Measurements from ENCODE around the gene COL23A1. TPM values are rescaled to one million over a fixed set of nuclear protein-coding genes. Genes with fewer than 3 reads are reported as not detected.
"Not testable (repeated sequence)": the region's sequence is repeated elsewhere in the genome, so short reads cannot be mapped to it uniquely, and the experiment has no call there.

Gene COL23A1
- total RNA-seq, 1 donor from 2014 or later, result 2.9 TPM

DNA sequence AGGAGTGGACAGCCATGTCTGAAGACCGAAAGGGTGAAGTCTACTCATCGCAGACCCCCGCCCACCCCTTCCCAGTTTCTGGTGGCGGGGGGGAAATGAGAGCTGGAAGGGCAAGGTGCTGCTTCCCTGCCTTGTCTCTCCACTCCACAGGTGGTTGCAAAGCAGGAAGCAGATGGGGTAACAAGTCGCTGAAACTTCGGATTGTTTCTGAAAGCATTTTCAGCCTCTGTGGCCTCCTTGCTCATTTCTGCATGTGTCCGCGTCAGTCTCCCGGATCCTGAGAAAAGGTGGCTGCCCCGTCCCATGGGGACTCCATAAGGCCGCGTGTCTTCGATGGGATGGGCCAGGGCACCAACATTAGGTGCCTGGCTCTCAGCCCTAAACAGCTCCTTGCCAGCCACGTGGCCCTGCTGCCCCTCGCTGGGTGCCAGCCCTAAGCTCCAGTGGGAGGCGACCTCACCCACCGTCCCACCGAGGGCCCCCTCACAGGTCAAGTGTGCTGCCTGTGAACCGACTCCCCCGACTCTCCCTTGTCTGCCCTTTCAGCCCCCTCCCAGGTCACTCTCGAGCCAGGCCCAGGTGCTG lies 358.6 kb downstream of the COL23A1 start:
- Mint-ChIP-seq H3K9me3 (ENCODE audit: unreplicated experiment) (peaks cover 14% of the 10 kb centered on the region), H3K36me3 (ENCODE audit: unreplicated experiment) (peaks cover 22% of the 10 kb centered on the region), H3K27ac (ENCODE audit: unreplicated experiment) (peak overlapping the region; percentile 93), H3K4me3 (ENCODE audit: unreplicated experiment) (peak overlapping the region; percentile 91), H3K27me3 (ENCODE audit: unreplicated experiment) (peaks cover 7% of the 10 kb centered on the region), H3K4me1 (ENCODE audit: low read depth, unreplicated experiment) (peaks cover 18% of the 10 kb centered on the region)
- no peak for DNase-seq
- TF ChIP-seq, protein P1, sequence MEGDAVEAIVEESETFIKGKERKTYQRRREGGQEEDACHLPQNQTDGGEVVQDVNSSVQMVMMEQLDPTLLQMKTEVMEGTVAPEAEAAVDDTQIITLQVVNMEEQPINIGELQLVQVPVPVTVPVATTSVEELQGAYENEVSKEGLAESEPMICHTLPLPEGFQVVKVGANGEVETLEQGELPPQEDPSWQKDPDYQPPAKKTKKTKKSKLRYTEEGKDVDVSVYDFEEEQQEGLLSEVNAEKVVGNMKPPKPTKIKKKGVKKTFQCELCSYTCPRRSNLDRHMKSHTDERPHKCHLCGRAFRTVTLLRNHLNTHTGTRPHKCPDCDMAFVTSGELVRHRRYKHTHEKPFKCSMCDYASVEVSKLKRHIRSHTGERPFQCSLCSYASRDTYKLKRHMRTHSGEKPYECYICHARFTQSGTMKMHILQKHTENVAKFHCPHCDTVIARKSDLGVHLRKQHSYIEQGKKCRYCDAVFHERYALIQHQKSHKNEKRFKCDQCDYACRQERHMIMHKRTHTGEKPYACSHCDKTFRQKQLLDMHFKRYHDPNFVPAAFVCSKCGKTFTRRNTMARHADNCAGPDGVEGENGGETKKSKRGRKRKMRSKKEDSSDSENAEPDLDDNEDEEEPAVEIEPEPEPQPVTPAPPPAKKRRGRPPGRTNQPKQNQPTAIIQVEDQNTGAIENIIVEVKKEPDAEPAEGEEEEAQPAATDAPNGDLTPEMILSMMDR (IDR thresholded peaks at IDR 0.05; ENCODE audit: partially characterized antibody, unreplicated experiment), result no peak

DNA sequence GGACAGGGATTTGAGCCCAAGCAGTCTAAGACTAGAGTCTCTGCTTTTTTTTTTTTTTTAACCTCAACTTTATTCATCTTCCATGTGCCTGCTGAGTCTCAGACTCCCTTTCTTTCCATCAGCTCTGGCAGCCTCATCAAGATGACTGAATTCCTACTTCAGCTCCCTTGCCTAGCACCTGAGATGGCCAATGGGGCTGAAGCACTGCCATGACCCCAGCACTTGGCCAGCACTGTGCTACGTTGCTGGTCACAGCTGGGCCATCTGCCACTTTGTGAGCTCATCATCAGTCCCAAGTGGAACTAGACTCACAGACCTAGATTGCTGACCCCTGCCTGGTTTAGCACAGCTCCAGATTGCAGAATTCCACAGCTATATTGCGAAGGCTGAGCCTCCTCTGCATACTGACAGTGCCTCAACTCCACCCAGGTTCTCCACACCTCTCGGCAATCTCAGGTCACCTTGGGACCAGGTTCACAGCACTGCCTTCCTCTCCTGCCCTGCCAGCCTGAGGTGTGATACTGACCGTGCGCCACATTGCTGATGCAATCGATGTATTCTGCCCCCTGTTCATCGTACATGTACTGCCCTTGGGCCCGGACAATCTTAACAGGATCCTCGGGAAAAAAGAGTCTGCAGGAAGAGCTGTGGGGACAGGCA lies 359.2 kb downstream of the COL23A1 start:
- Mint-ChIP-seq H3K27me3 (ENCODE audit: unreplicated experiment) (peaks cover 7% of the 10 kb centered on the region), H3K4me3 (ENCODE audit: unreplicated experiment) (peak overlapping the region; percentile 91), H3K27ac (ENCODE audit: unreplicated experiment) (peak overlapping the region; percentile 93), H3K4me1 (ENCODE audit: low read depth, unreplicated experiment) (peaks cover 18% of the 10 kb centered on the region), H3K9me3 (ENCODE audit: unreplicated experiment) (peaks cover 14% of the 10 kb centered on the region), H3K36me3 (ENCODE audit: unreplicated experiment) (peaks cover 26% of the 10 kb centered on the region)
- TF ChIP-seq, protein P1 (IDR thresholded peaks at IDR 0.05; ENCODE audit: partially characterized antibody, unreplicated experiment), result no peak
- DNase-seq, result peak; percentile 63

- no peak for DNase-seq
- H3K27ac Mint-ChIP-seq (ENCODE audit: unreplicated experiment), result peak overlapping the region; percentile 43
- TF ChIP-seq, protein P1 (IDR thresholded peaks at IDR 0.05; ENCODE audit: partially characterized antibody, unreplicated experiment), result no peak
- peaks cover 11% of the 10 kb centered on the region for H3K27me3 Mint-ChIP-seq (ENCODE audit: unreplicated experiment)
- peaks cover 26% of the 10 kb centered on the region for H3K36me3 Mint-ChIP-seq (ENCODE audit: unreplicated experiment)
- H3K9me3 Mint-ChIP-seq (ENCODE audit: unreplicated experiment), result peaks cover 16% of the 10 kb centered on the region
- H3K4me1 Mint-ChIP-seq (ENCODE audit: low read depth, unreplicated experiment), result peaks cover 18% of the 10 kb centered on the region
- H3K4me3 Mint-ChIP-seq (ENCODE audit: unreplicated experiment), result peak overlapping the region; percentile 57
Observed at GRCh38 chr5:178229861-178230260, 360.3 kb downstream of the COL23A1 start.

DNA sequence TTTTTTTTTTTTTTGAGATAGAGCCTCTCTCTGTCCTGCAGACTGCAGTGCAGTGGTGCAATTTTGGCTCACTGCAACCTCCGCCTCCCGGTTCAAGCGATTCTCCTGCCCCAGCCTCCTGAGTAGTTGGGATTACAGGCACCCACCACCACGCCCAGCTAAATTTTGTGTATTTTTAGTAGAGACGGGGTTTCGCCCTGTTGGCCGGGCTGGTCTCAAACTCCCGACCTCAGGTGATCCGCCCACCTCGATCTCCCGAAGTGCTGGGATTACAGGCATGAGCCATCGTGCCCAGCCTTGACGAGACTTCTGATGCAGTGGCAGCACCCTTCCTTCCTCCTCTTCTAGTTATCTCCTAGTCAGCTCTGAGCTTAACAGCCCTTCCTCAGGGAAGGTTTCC lies 361.1 kb downstream of the COL23A1 start:
- not testable (repeated sequence) for H3K27ac Mint-ChIP-seq (ENCODE audit: unreplicated experiment); DNase-seq
- Mint-ChIP-seq H3K27me3 (ENCODE audit: unreplicated experiment) (peaks cover 11% of the 10 kb centered on the region), H3K36me3 (ENCODE audit: unreplicated experiment) (peaks cover 26% of the 10 kb centered on the region), H3K9me3 (ENCODE audit: unreplicated experiment) (peaks cover 16% of the 10 kb centered on the region), H3K4me1 (ENCODE audit: low read depth, unreplicated experiment) (peaks cover 18% of the 10 kb centered on the region), H3K4me3 (ENCODE audit: unreplicated experiment) (peak overlapping the region; percentile 18)

GRCh38 chr5:178228609-178229008 lies 361.6 kb downstream of the COL23A1 start:
- H3K4me1 Mint-ChIP-seq (ENCODE audit: low read depth, unreplicated experiment), result peaks cover 18% of the 10 kb centered on the region
- H3K4me3 Mint-ChIP-seq (ENCODE audit: unreplicated experiment), result no peak overlapping the region
- no peak for DNase-seq
- peaks cover 16% of the 10 kb centered on the region for H3K9me3 Mint-ChIP-seq (ENCODE audit: unreplicated experiment)
- TF ChIP-seq, protein P1 (IDR thresholded peaks at IDR 0.05; ENCODE audit: partially characterized antibody, unreplicated experiment), result no peak
- peaks cover 12% of the 10 kb centered on the region for H3K27me3 Mint-ChIP-seq (ENCODE audit: unreplicated experiment)
- H3K36me3 Mint-ChIP-seq (ENCODE audit: unreplicated experiment), result peaks cover 26% of the 10 kb centered on the region
- H3K27ac Mint-ChIP-seq (ENCODE audit: unreplicated experiment), result no peak overlapping the region

Data from glutamatergic neuron (in vitro differentiated cells).